B cell (primary cell): ENCODE data around the gene TEKT3. TPM values are rescaled to one million over a fixed set of nuclear protein-coding genes. Genes with fewer than 3 reads are reported as not detected.

Experiments used
- ATAC-seq: fragments of 200-7000 bp; cut with Tn5 transposase; one replicate; pipeline ENCODE4 v1.10.0; 2021; ENCODE audit warnings: low read depth, mild to moderate bottlenecking, moderate number of reproducible peaks, moderate library complexity
- CTCF ChIA-PET: fragments of 350-600 bp; sonication (Branson Sonifier 250); formaldehyde crosslinking; loops from one replicate; lab custom pipeline; 2021; ENCODE audit warnings: antibody characterized with exemption, inconsistent platforms; lab: Charles Lee
- POLR2A ChIA-PET: fragments of 350-600 bp; sonication (Branson Sonifier 250); formaldehyde crosslinking; loops from one replicate; lab custom pipeline; 2021; ENCODE audit warnings: antibody characterized with exemption; lab: Charles Lee
- DNase-seq: peaks from one replicate; pipeline ENCODE4 v3.0.0; 2013
- H2AFZ ChIP-seq: 2 replicates; pipeline ENCODE4 v1.6.1; 2012; ENCODE audit warnings: mild to moderate bottlenecking, low read depth, low read length; ENCODE audit not compliant: insufficient read depth, poor library complexity, severe bottlenecking
- H3K27ac ChIP-seq, 2 donors: 1 replicate in 1 of 2; 2 replicates in 1 of 2; pipeline ENCODE4 v1.5.1; 2012 to 2013; ENCODE audit warnings: low read length in 2 of 2, mild to moderate bottlenecking in 2 of 2, moderate library complexity in 1 of 2
- H3K27me3 ChIP-seq, 4 experiments: fragments of 200-600 bp in 1 of 4; sonication (generic) in 1 of 4; replicated peaks in 1 of 4; 1 replicate in 2 of 4; 2 replicates in 2 of 4; pipeline versions ENCODE4 v1.6.1 to v1.7.0; 2013 to 2016; ENCODE audit warnings: low read length in 3 of 4, mild to moderate bottlenecking in 2 of 4, mixed read lengths in 1 of 4, moderate library complexity in 1 of 4; ENCODE audit not compliant: insufficient read depth in 4 of 4, control insufficient read depth in 3 of 4; ENCODE audit errors: control extremely low read depth in 1 of 4
- H3K36me3 ChIP-seq, 2 experiments: replicated peaks in 1 of 2; 1 replicate in 1 of 2; 2 replicates in 1 of 2; pipeline versions ENCODE4 v1.6.1 to v1.7.1; 2013; ENCODE audit warnings: low read length in 1 of 2; ENCODE audit not compliant: insufficient read depth in 2 of 2, control insufficient read depth in 1 of 2; ENCODE audit errors: control extremely low read depth in 1 of 2, extremely low read depth in 1 of 2
- H3K4me1 ChIP-seq, 2 donors: fragments of 200-600 bp in 1 of 2; sonication (generic) in 1 of 2; 1 replicate in 1 of 2; 2 replicates in 1 of 2; pipeline versions ENCODE4 v1.5.1 to v1.6.1; 2013 to 2017; ENCODE audit warnings: low read length in 2 of 2; ENCODE audit not compliant: control insufficient read depth in 2 of 2, insufficient read depth in 2 of 2
- H3K4me2 ChIP-seq: replicated peaks from 2 replicates; pipeline ENCODE3; 2012; ENCODE audit warnings: mild to moderate bottlenecking, low read depth, low read length; ENCODE audit not compliant: poor library complexity, severe bottlenecking
- H3K4me3 ChIP-seq, 5 experiments: fragments of 200-600 bp in 1 of 5; sonication (generic) in 1 of 5; 1 replicate in 3 of 5; 2 replicates in 2 of 5; pipeline versions ENCODE4 v1.5.1 to v1.7.0; 2011 to 2016; ENCODE audit warnings: low read length in 4 of 5, mild to moderate bottlenecking in 4 of 5, low read depth in 2 of 5, control low read depth in 1 of 5, moderate library complexity in 1 of 5; ENCODE audit not compliant: insufficient read depth in 1 of 5; ENCODE audit errors: control extremely low read depth in 1 of 5, extremely low read depth in 1 of 5
- H3K79me2 ChIP-seq: fragments of 200-600 bp; sonication (generic); one replicate; pipeline ENCODE4 v1.6.0; 2016; ENCODE audit warnings: low read length; ENCODE audit not compliant: control insufficient read depth, insufficient read depth
- H3K9ac ChIP-seq: fragments of 200-600 bp; sonication (generic); 2 replicates; pipeline ENCODE4 v1.6.1; 2017; ENCODE audit warnings: mild to moderate bottlenecking, low read length, moderate library complexity
- H3K9me3 ChIP-seq, 3 donors: one replicate each; pipeline versions ENCODE4 v1.6.1 to v1.7.1; 2013; ENCODE audit warnings: low read length in 2 of 3; ENCODE audit not compliant: control insufficient read depth in 2 of 3, insufficient read depth in 1 of 3; ENCODE audit errors: control extremely low read depth in 1 of 3
- H4K20me1 ChIP-seq: 2 replicates; pipeline ENCODE4 v1.6.0; 2012; ENCODE audit warnings: mild to moderate bottlenecking, low read length; ENCODE audit not compliant: insufficient read depth, control insufficient read depth, poor library complexity, severe bottlenecking
- H3K27ac Mint-ChIP-seq: one replicate; pipeline ENCODE4 v1.8.0; 2021; ENCODE audit warnings: mixed read lengths
- H3K27me3 Mint-ChIP-seq: one replicate; pipeline ENCODE4 v1.8.0; 2021; ENCODE audit warnings: mixed read lengths
- H3K4me1 Mint-ChIP-seq: one replicate; pipeline ENCODE4 v1.8.0; 2021; ENCODE audit warnings: mixed read lengths
- H3K4me3 Mint-ChIP-seq: one replicate; pipeline ENCODE4 v1.8.0; 2021; ENCODE audit warnings: mixed read lengths
- H3K9me3 Mint-ChIP-seq: one replicate; pipeline ENCODE4 v1.8.0; 2022; ENCODE audit warnings: mixed read lengths; ENCODE audit not compliant: insufficient read depth
- EZH2 ChIP-seq: IDR thresholded peaks from 2 replicates; pipeline ENCODE4 v1.6.1; 2012; ENCODE audit warnings: borderline replicate concordance, low read depth, mild to moderate bottlenecking, moderate library complexity, low read length; ENCODE audit not compliant: insufficient read depth, poor library complexity, severe bottlenecking
- WGBS: methylation state at CpG from one replicate; pipeline ENCODE4 v1.1.5; 2013; ENCODE audit warnings: missing lambda C conversion rate; ENCODE audit not compliant: insufficient coverage; 5-methylcytosine and 5-hydroxymethylcytosine counted together
- intact Hi-C: fragments of 100-400 bp; cut with micrococcal nuclease; formaldehyde crosslinking; loops from one replicate; pipeline ENCODE4 v1.10.0; 2022
- polyA plus RNA-seq: library from polyadenylated mRNA; depleted of rRNA; stranded (reverse); fragments of >200 nt; gene quantifications from 2 replicates; pipeline ENCODE4 v1.2.3, GENCODE V29; 2012
- total RNA-seq, 2 donors: library from RNA; stranded (reverse); fragments of 120-200 nt in 1 of 2; gene quantifications; 1 replicate in 1 of 2; 2 replicates in 1 of 2; pipeline versions ENCODE4 v1.2.3 to v1.2.4, GENCODE V29; 2013 to 2022
- TF ChIP-seq, protein P1 (sequence below): fragments of 200-600 bp; IDR thresholded peaks from one replicate; pipeline ENCODE4 v1.8.0; 2022; ENCODE audit warnings: antibody characterized with exemption, mild to moderate bottlenecking

TEKT3 gene
- total and polyA plus RNA-seq, 2 donors (not counting 1 experiment from before 2014, with no cell fraction given) = 0.49 to 1.8 TPM

- peaks cover 6 to 10% of the 10 kb centered on the region in 2 donors for H3K4me1 ChIP-seq
- no peak overlapping the region for H3K4me3 Mint-ChIP-seq
- H4K20me1 ChIP-seq = no peaks in the 10 kb centered on the region
- DNase-seq (no peak), ATAC-seq (no peak)
- intact Hi-C loops = no loop called here
- no peak overlapping the region for H3K27ac ChIP-seq
- peaks cover 59% of the 10 kb centered on the region for H3K27me3 Mint-ChIP-seq
- peaks cover 5% of the 10 kb centered on the region for H3K4me1 Mint-ChIP-seq
- no peaks in the 10 kb centered on the region for H3K79me2 ChIP-seq
- TF ChIP-seq, protein P1, sequence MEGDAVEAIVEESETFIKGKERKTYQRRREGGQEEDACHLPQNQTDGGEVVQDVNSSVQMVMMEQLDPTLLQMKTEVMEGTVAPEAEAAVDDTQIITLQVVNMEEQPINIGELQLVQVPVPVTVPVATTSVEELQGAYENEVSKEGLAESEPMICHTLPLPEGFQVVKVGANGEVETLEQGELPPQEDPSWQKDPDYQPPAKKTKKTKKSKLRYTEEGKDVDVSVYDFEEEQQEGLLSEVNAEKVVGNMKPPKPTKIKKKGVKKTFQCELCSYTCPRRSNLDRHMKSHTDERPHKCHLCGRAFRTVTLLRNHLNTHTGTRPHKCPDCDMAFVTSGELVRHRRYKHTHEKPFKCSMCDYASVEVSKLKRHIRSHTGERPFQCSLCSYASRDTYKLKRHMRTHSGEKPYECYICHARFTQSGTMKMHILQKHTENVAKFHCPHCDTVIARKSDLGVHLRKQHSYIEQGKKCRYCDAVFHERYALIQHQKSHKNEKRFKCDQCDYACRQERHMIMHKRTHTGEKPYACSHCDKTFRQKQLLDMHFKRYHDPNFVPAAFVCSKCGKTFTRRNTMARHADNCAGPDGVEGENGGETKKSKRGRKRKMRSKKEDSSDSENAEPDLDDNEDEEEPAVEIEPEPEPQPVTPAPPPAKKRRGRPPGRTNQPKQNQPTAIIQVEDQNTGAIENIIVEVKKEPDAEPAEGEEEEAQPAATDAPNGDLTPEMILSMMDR = no peak
- no peak for TF ChIP-seq EZH2
- H2AFZ ChIP-seq = peak overlapping the region; percentile 64
- H3K4me2 ChIP-seq = peak overlapping the region; percentile 58
- POLR2A ChIA-PET = no interaction called here
- peaks cover 0 to 11% (median 1%) of the 10 kb centered on the region in 3 donors for H3K9me3 ChIP-seq
- peaks cover 0 to 31% (median 22%) of the 10 kb centered on the region in 4 experiments for H3K27me3 ChIP-seq
- no peak overlapping the region for H3K27ac Mint-ChIP-seq
- CTCF ChIA-PET = no interaction called here
- peak overlapping the region; percentile 20 for H3K9ac ChIP-seq
- H3K9me3 Mint-ChIP-seq = no peaks in the 10 kb centered on the region
- H3K36me3 ChIP-seq = no peaks in the 10 kb centered on the region
- WGBS = 80% methylated on average over 1 of the region's 3 CpGs
- H3K4me3 ChIP-seq = no peak overlapping the region
Measured at GRCh38 chr17:15341966-15342365, 569 bp upstream of the TEKT3 start.

DNA sequence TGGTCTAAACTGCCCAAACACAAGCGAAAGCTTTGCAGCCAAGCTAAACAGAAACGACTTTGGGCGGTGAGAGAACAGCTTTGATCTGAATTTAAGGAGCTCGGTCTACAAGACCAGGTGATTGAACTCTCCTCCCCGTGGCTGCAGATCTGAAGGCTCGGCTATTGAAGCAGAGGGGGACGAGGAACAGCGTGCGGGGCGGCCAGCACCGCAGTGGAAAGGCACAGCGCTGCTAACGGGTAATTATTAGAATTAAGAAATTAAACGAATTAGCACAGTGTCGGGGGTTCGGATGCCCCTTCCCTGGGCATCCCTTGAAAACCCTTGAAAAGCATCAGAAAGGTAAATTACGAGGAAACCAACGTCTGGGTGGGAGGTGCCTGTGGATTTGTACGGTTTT, 431 bp downstream of the TEKT3 start:
- Histone ChIP-seq H2AFZ (peak overlapping the region; percentile 64), H3K79me2 (no peaks in the 10 kb centered on the region), H3K27ac (no peak overlapping the region), H3K36me3 (no peaks in the 10 kb centered on the region), H3K4me1 (peaks cover 6 to 10% of the 10 kb centered on the region in 2 donors), H4K20me1 (no peaks in the 10 kb centered on the region), H3K27me3 (peaks cover 0 to 30% (median 20%) of the 10 kb centered on the region in 4 experiments), H3K4me2 (peak overlapping the region; percentile 58), H3K9me3 (peaks cover 0 to 11% (median 1%) of the 10 kb centered on the region in 3 donors), H3K9ac (peak overlapping the region; percentile 20), H3K4me3 (peak overlapping the region in 2 of 5 experiments; percentile 5 to 33)
- WGBS = 10% methylated on average over 18 of the region's 19 CpGs
- H3K9me3 Mint-ChIP-seq = no peaks in the 10 kb centered on the region
- no peak for TF ChIP-seq EZH2
- TF ChIP-seq, protein P1 = no peak
- CTCF ChIA-PET = no interaction called here
- intact Hi-C loops = no loop called here
- peaks cover 54% of the 10 kb centered on the region for H3K27me3 Mint-ChIP-seq
- no peak for ATAC-seq
- peak overlapping the region; percentile 47 for H3K4me3 Mint-ChIP-seq
- POLR2A ChIA-PET = no interaction called here
- no peak for DNase-seq
- peaks cover 5% of the 10 kb centered on the region for H3K4me1 Mint-ChIP-seq
- no peak overlapping the region for H3K27ac Mint-ChIP-seq
